OCI-LY3 (cell line): ENCODE measurements around the gene SEC22A.

Experiments
- H2AFZ ChIP-seq: fragments of 200-600, 300-600 bp; shearing (Covaris generic); 2 replicates; pipeline ENCODE4 v1.6.0; 2014; ENCODE audit warnings: antibody characterized with exemption, low read depth, low read length
- H3K27ac ChIP-seq: fragments of 200-600, 300-600 bp; sonication (generic); 2 replicates; pipeline ENCODE4 v1.5.1; 2014; ENCODE audit warnings: mild to moderate bottlenecking, low read length, moderate library complexity, mixed read lengths
- H3K27me3 ChIP-seq: fragments of 200-600, 300-600 bp; sonication (generic); 2 replicates; pipeline ENCODE4 v1.6.1; 2014; ENCODE audit warnings: low read depth, low read length, mixed read lengths
- H3K36me3 ChIP-seq: fragments of 200-600, 300-600 bp; sonication (generic); replicated peaks from 2 replicates; pipeline ENCODE3; 2014; ENCODE audit warnings: low read depth, low read length, mixed read lengths
- H3K4me1 ChIP-seq: fragments of 300-600, 200-600 bp; sonication (generic); 2 replicates; pipeline ENCODE4 v1.6.1; 2014; ENCODE audit warnings: low read length, mixed read lengths
- H3K4me2 ChIP-seq: fragments of 200-600, 300-600 bp; sonication (generic); 2 replicates; pipeline ENCODE4 v1.6.1; 2014; ENCODE audit warnings: low read length, mixed read lengths
- H3K4me3 ChIP-seq: fragments of 300-600, 200-600 bp; sonication (generic); 2 replicates; pipeline ENCODE4 v1.5.1; 2014; ENCODE audit warnings: antibody characterized with exemption, mild to moderate bottlenecking, low read length, moderate library complexity
- H3K79me2 ChIP-seq: fragments of 300-600, 200-600 bp; shearing (Covaris generic); 2 replicates; pipeline ENCODE4 v1.6.1; 2014; ENCODE audit warnings: mild to moderate bottlenecking, low read length, mixed read lengths
- H3K9ac ChIP-seq: fragments of 300-600, 200-600 bp; shearing (Covaris generic); 2 replicates; pipeline ENCODE4 v1.6.0; 2014; ENCODE audit warnings: mild to moderate bottlenecking, low read length, moderate library complexity
- H3K9me3 ChIP-seq: fragments of 200-600, 300-600 bp; shearing (Covaris generic); 2 replicates; pipeline ENCODE4 v1.6.1; 2014; ENCODE audit warnings: low read length, mixed read lengths; ENCODE audit not compliant: insufficient read depth
- H4K20me1 ChIP-seq: fragments of 200-600, 300-600 bp; sonication (generic); 2 replicates; pipeline ENCODE4 v1.6.1; 2016; ENCODE audit warnings: low read length, mixed read lengths; ENCODE audit not compliant: insufficient read depth
- EZH2phosphoT487 ChIP-seq: fragments of 200-600 bp; shearing (Covaris generic); IDR thresholded peaks from 2 replicates; pipeline ENCODE4 v1.6.1; 2018; ENCODE audit warnings: antibody characterized with exemption, mixed run types, low read depth
- TF ChIP-seq, protein P1 (sequence below): fragments of 200-600, 300-600 bp; sonication (generic); IDR thresholded peaks from 2 replicates; pipeline ENCODE4 v1.5.1; 2014; ENCODE audit warnings: antibody characterized with exemption, low read length, low read depth

The SEC22A gene

DNA sequence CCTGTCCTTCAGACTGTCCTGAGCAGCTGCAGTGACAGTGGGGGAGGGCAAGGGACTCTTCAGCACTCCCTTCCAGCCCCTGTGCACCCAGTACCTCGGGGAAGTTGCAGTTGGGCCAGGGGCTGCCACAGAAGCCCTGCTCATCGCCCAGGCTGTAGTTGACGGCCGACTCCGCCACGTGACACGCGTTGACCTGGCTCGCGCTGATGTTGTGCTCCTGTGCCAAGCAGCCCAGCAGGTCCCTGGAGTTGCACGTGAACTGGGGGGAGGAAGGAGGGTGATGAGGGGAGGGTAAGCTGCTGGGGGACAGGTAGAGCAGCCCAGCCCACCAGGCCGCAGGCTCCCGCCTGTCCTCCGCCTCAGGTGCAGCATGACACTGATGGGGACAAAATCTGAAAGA is 101.2 kb downstream of the SEC22A start:
- no peaks in the 10 kb centered on the region for H4K20me1 ChIP-seq
- H3K4me1 ChIP-seq: no peaks in the 10 kb centered on the region; the same call in 1 of the 2 replicates
- H3K4me3 ChIP-seq: no peak overlapping the region
- no peak overlapping the region for H3K27ac ChIP-seq
- TF ChIP-seq EZH2phosphoT487: no peak
- TF ChIP-seq, protein P1, sequence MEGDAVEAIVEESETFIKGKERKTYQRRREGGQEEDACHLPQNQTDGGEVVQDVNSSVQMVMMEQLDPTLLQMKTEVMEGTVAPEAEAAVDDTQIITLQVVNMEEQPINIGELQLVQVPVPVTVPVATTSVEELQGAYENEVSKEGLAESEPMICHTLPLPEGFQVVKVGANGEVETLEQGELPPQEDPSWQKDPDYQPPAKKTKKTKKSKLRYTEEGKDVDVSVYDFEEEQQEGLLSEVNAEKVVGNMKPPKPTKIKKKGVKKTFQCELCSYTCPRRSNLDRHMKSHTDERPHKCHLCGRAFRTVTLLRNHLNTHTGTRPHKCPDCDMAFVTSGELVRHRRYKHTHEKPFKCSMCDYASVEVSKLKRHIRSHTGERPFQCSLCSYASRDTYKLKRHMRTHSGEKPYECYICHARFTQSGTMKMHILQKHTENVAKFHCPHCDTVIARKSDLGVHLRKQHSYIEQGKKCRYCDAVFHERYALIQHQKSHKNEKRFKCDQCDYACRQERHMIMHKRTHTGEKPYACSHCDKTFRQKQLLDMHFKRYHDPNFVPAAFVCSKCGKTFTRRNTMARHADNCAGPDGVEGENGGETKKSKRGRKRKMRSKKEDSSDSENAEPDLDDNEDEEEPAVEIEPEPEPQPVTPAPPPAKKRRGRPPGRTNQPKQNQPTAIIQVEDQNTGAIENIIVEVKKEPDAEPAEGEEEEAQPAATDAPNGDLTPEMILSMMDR: no peak
- H2AFZ ChIP-seq: no peak overlapping the region
- no peaks in the 10 kb centered on the region for H3K27me3 ChIP-seq
- H3K79me2 ChIP-seq: no peaks in the 10 kb centered on the region
- H3K9me3 ChIP-seq: no peaks in the 10 kb centered on the region
- no peak overlapping the region for H3K9ac ChIP-seq
- H3K36me3 ChIP-seq: no peaks in the 10 kb centered on the region
- no peak overlapping the region for H3K4me2 ChIP-seq

DNA sequence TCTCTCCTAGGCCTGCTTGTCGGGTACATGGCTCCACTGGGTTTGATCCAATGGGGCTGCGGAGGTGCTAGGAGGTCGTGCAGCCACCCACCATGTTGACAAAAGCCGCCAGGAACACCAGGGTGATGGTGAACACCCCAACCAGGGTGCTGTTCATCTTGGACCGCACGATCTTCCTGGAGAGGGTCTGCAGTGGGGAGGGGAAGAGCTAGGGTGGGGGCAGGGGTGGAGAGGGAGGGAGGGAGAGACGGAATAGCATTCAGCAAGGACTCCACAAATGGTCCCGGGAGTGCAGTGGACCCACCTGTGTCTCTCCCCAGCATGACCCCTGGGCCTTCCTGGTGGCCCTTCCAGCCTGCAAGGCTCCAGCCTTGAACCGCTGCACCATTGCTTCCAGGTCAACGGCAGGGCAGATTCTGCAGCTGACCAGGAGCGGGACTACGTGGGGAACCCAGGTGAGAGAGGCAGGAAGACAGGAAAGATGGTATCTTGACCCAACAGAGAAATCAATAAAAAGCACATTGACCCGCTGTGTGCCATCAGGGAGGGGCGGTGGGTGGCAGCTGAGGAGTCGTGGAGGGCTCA is 102.3 kb downstream of the SEC22A start:
- Histone ChIP-seq H4K20me1 (no peaks in the 10 kb centered on the region), H2AFZ (no peak overlapping the region), H3K4me1 (no peaks in the 10 kb centered on the region; the same call in 1 of the 2 replicates), H3K27me3 (no peaks in the 10 kb centered on the region), H3K36me3 (no peaks in the 10 kb centered on the region), H3K4me2 (no peak overlapping the region), H3K79me2 (no peaks in the 10 kb centered on the region), H3K9ac (no peak overlapping the region), H3K9me3 (no peaks in the 10 kb centered on the region), H3K27ac (no peak overlapping the region), H3K4me3 (no peak overlapping the region)
- TF ChIP-seq EZH2phosphoT487: no peak
- TF ChIP-seq, protein P1: no peak

DNA sequence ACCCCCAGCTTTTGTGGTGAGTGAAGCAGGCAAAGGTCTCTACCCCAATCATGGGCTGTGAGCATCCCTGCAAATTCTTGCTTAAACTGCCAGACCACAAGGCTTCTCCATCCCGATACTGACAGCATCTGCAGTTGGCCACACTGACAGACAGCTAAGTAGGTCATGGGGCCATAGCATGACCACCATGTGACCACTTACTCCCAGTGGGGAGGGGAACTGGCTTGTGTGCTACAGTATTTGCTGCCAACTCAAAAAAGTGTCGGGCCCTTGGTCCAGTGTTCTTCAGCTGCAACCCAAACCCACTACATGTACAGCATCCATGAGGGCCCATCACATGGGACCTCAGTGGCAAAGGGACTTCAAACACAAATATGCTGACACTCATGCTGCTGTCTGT is 103.4 kb downstream of the SEC22A start:
- no peak overlapping the region for H3K27ac ChIP-seq
- H3K9ac ChIP-seq: no peak overlapping the region
- no peak overlapping the region for H3K4me2 ChIP-seq
- H3K27me3 ChIP-seq: no peaks in the 10 kb centered on the region
- no peaks in the 10 kb centered on the region for H3K4me1 ChIP-seq
- H3K9me3 ChIP-seq: no peaks in the 10 kb centered on the region
- no peak overlapping the region for H3K4me3 ChIP-seq
- H3K36me3 ChIP-seq: no peaks in the 10 kb centered on the region
- no peak for TF ChIP-seq EZH2phosphoT487
- TF ChIP-seq, protein P1: no peak
- no peaks in the 10 kb centered on the region for H4K20me1 ChIP-seq
- H2AFZ ChIP-seq: no peak overlapping the region
- no peaks in the 10 kb centered on the region for H3K79me2 ChIP-seq

DNA sequence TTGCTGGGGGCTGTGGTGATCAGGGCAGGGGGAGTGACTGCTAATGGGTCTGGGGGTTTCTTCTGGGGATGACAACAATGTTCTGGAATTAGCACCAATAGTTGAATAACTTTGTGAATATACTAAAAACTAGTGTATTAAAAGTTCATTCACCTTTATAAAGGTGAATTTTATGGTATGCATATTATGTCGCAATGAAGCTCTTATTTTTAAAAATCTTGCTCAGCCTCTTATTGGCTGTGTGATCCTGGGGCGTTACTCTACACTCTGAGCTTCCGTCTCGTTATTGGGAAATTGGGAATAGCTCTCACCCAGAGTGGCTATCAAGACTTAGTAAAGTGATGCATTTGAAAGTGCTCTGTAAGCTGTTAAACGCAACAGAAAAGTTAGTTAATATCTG is 105.3 kb downstream of the SEC22A start:
- H3K9ac ChIP-seq: no peak overlapping the region
- no peak overlapping the region for H3K4me2 ChIP-seq
- no peaks in the 10 kb centered on the region for H4K20me1 ChIP-seq
- H3K27me3 ChIP-seq: no peaks in the 10 kb centered on the region
- no peaks in the 10 kb centered on the region for H3K4me1 ChIP-seq
- H3K36me3 ChIP-seq: no peaks in the 10 kb centered on the region
- H3K9me3 ChIP-seq: no peaks in the 10 kb centered on the region
- H3K79me2 ChIP-seq: no peaks in the 10 kb centered on the region
- TF ChIP-seq, protein P1: no peak
- no peak for TF ChIP-seq EZH2phosphoT487
- H2AFZ ChIP-seq: no peak overlapping the region
- no peak overlapping the region for H3K27ac ChIP-seq
- no peak overlapping the region for H3K4me3 ChIP-seq
